H1 (cell line): Measurements from ENCODE around the gene OR8B2. TPM values are rescaled to one million over a fixed set of nuclear protein-coding genes. Genes with fewer than 3 reads are reported as not detected.

Experiments
- CTCF ChIA-PET: fragments of 300-600 bp; sonication (Branson Sonifier 250); formaldehyde crosslinking; loops from one replicate; lab custom pipeline; 2021; ENCODE audit not compliant: partially characterized antibody; lab: Charles Lee
- POLR2A ChIA-PET: fragments of 300-600 bp; sonication (Branson Sonifier 250); formaldehyde crosslinking; loops from one replicate; lab custom pipeline; 2021; ENCODE audit warnings: inconsistent platforms; ENCODE audit not compliant: partially characterized antibody; lab: Charles Lee
- DNase-seq, 2 experiments: peaks; one replicate each; pipeline versions ENCODE4 v3.0.0 to v3.0.0-alpha.2; 2010 to 2022; ENCODE audit warnings: low spot score in 2 of 2, low read depth in 1 of 2, mixed read lengths in 1 of 2
- FAIRE-seq: peaks from 2 replicates; lab custom pipeline; 2011; peaks lifted over from hg19 to GRCh38; lab: Jason Lieb, UNC
- H2AFZ ChIP-seq: 2 replicates; pipeline ENCODE4 v1.8.1; 2012; ENCODE audit warnings: low read length, inconsistent platforms
- H2AK5ac ChIP-seq: 2 replicates; pipeline ENCODE4 v1.6.1; 2013; ENCODE audit warnings: low read depth, low read length
- H2BK120ac ChIP-seq: replicated peaks from 2 replicates; pipeline ENCODE3; 2013; ENCODE audit warnings: low read depth, low read length, inconsistent platforms
- H2BK12ac ChIP-seq: 2 replicates; pipeline ENCODE4 v1.6.1; 2013; ENCODE audit warnings: low read depth, low read length
- H2BK15ac ChIP-seq: 2 replicates; pipeline ENCODE4 v1.6.1; 2013; ENCODE audit warnings: low read length
- H2BK20ac ChIP-seq: 2 replicates; pipeline ENCODE4 v1.6.1; 2013; ENCODE audit warnings: low read length
- H2BK5ac ChIP-seq: 2 replicates; pipeline ENCODE4 v1.6.1; 2013; ENCODE audit warnings: low read depth, low read length
- H3K14ac ChIP-seq: 2 replicates; pipeline ENCODE4 v1.6.1; 2013; ENCODE audit warnings: inconsistent platforms; ENCODE audit not compliant: insufficient read length
- H3K18ac ChIP-seq: 2 replicates; pipeline ENCODE4 v1.6.1; 2013; ENCODE audit warnings: low read length; ENCODE audit errors: extremely low read depth
- H3K23ac ChIP-seq: 2 replicates; pipeline ENCODE4 v1.6.1; 2013; ENCODE audit warnings: inconsistent platforms; ENCODE audit not compliant: insufficient read length
- H3K23me2 ChIP-seq: 2 replicates; pipeline ENCODE4 v1.6.1; 2013; ENCODE audit warnings: low read depth, low read length
- H3K27ac ChIP-seq: 2 replicates; pipeline ENCODE4 v1.6.1; 2011; ENCODE audit warnings: low read depth, low read length, inconsistent platforms
- H3K27me3 ChIP-seq, 4 experiments: replicated peaks in 1 of 4; 1 replicate in 1 of 4; 2 replicates in 3 of 4; pipeline versions ENCODE4 v1.6.1 to v1.8.1; 2011 to 2013; ENCODE audit warnings: low read length in 3 of 4, mild to moderate bottlenecking in 3 of 4, inconsistent platforms in 2 of 4, mixed read lengths in 2 of 4, moderate library complexity in 1 of 4; ENCODE audit not compliant: control insufficient read depth in 3 of 4, insufficient read depth in 3 of 4; ENCODE audit errors: extremely low read depth in 1 of 4
- H3K36me3 ChIP-seq, 4 experiments: 2 replicates each; pipeline versions ENCODE4 v1.6.1 to v1.8.1; 2011 to 2013; ENCODE audit warnings: mild to moderate bottlenecking in 4 of 4, low read length in 3 of 4, moderate library complexity in 2 of 4, control low read depth in 1 of 4, inconsistent platforms in 1 of 4; ENCODE audit not compliant: insufficient read depth in 4 of 4, control insufficient read depth in 2 of 4
- H3K4ac ChIP-seq: replicated peaks from 2 replicates; pipeline ENCODE3; 2013; ENCODE audit warnings: low read length, low read depth, mixed read lengths, inconsistent platforms; ENCODE audit not compliant: insufficient read length
- H3K4me1 ChIP-seq, 4 experiments: replicated peaks in 1 of 4; 1 replicate in 1 of 4; 2 replicates in 3 of 4; pipeline versions ENCODE4 v1.6.1 to v1.8.1; 2011 to 2013; ENCODE audit warnings: low read length in 3 of 4, inconsistent platforms in 2 of 4, mixed read lengths in 1 of 4; ENCODE audit not compliant: insufficient read depth in 4 of 4, control insufficient read depth in 3 of 4
- H3K4me2 ChIP-seq, 2 experiments: 2 replicates each; pipeline versions ENCODE4 v1.6.1 to v1.8.1; 2011 to 2013; ENCODE audit warnings: low read depth in 2 of 2, low read length in 2 of 2, control low read depth in 1 of 2, inconsistent platforms in 1 of 2, mild to moderate bottlenecking in 1 of 2; ENCODE audit not compliant: insufficient read depth in 1 of 2
- H3K4me3 ChIP-seq, 4 experiments: fragments of 200-600, 300-600 bp in 1 of 4; sonication (generic), shearing (Covaris generic), sonication (Bioruptor Twin) in 1 of 4; 2 replicates each; pipeline versions ENCODE4 v1.5.1 to v1.8.1; 2011 to 2016; ENCODE audit warnings: low read length in 4 of 4, low read depth in 3 of 4, control low read depth in 2 of 4, inconsistent platforms in 2 of 4, mild to moderate bottlenecking in 2 of 4, mixed read lengths in 1 of 4, moderate library complexity in 1 of 4; ENCODE audit not compliant: insufficient read depth in 2 of 4; ENCODE audit errors: extremely low read depth in 1 of 4
- H3K56ac ChIP-seq: replicated peaks from 2 replicates; pipeline ENCODE3; 2013; ENCODE audit warnings: low read depth, mild to moderate bottlenecking, mixed read lengths, low read length, inconsistent platforms; ENCODE audit not compliant: insufficient read length
- H3K79me1 ChIP-seq: 2 replicates; pipeline ENCODE4 v1.6.1; 2013; ENCODE audit warnings: low read depth, low read length, control low read depth
- H3K79me2 ChIP-seq, 2 experiments: 2 replicates each; pipeline versions ENCODE4 v1.6.1 to v1.8.1; 2012 to 2013; ENCODE audit warnings: low read length in 2 of 2, mild to moderate bottlenecking in 2 of 2, inconsistent platforms in 1 of 2; ENCODE audit not compliant: insufficient read depth in 2 of 2, control insufficient read depth in 1 of 2
- H3K9ac ChIP-seq, 4 experiments: replicated peaks in 1 of 4; 1 replicate in 1 of 4; 2 replicates in 3 of 4; pipeline versions ENCODE4 v1.6.1 to v1.8.1; 2011 to 2013; ENCODE audit warnings: low read depth in 3 of 4, low read length in 3 of 4, control low read depth in 2 of 4, mild to moderate bottlenecking in 2 of 4, moderate library complexity in 2 of 4, inconsistent platforms in 1 of 4; ENCODE audit errors: extremely low read depth in 1 of 4
- H3K9me3 ChIP-seq, 2 experiments: 2 replicates each; pipeline versions ENCODE4 v1.6.1 to v1.8.1; 2012 to 2013; ENCODE audit warnings: mild to moderate bottlenecking in 2 of 2, moderate library complexity in 2 of 2, control low read depth in 1 of 2, inconsistent platforms in 1 of 2, low read depth in 1 of 2, low read length in 1 of 2, mixed read lengths in 1 of 2; ENCODE audit not compliant: insufficient read depth in 2 of 2
- H4K20me1 ChIP-seq, 2 experiments: replicated peaks in 1 of 2; 2 replicates each; pipeline versions ENCODE3 to v1.8.1; 2011 to 2013; ENCODE audit warnings: inconsistent platforms in 2 of 2, low read length in 2 of 2, mild to moderate bottlenecking in 1 of 2; ENCODE audit not compliant: insufficient read depth in 2 of 2, control insufficient read depth in 1 of 2
- H4K5ac ChIP-seq: 2 replicates; pipeline ENCODE4 v1.6.1; 2013; ENCODE audit warnings: low read length, low read depth, mixed read lengths, inconsistent platforms; ENCODE audit not compliant: insufficient read length
- H4K8ac ChIP-seq: 2 replicates; pipeline ENCODE4 v1.8.0; 2013; ENCODE audit warnings: mild to moderate bottlenecking, moderate library complexity, low read length, inconsistent platforms; ENCODE audit not compliant: insufficient read depth; ENCODE audit errors: extremely low read depth
- H4K91ac ChIP-seq: replicated peaks from 2 replicates; pipeline ENCODE3; 2013; ENCODE audit warnings: low read length, mixed read lengths, inconsistent platforms; ENCODE audit not compliant: insufficient read length
- BACH1 ChIP-seq: IDR thresholded peaks from 2 replicates; pipeline ENCODE4 v1.6.1; 2012; ENCODE audit warnings: low read length, improper control_type of control experiment
- CBX8 ChIP-seq: fragments of 300-800, 300-1000 bp; sonication (generic); IDR thresholded peaks from 2 replicates; pipeline ENCODE4 v1.7.1; 2016; ENCODE audit warnings: low read depth, low read length, borderline replicate concordance
- CHD1 ChIP-seq: IDR thresholded peaks from 2 replicates; pipeline ENCODE4 v1.6.1; 2012; ENCODE audit warnings: low read depth, low read length, improper control_type of control experiment
- CHD2 ChIP-seq: IDR thresholded peaks from 2 replicates; pipeline ENCODE4 v1.6.1; 2012; ENCODE audit warnings: low read length, improper control_type of control experiment
- EGR1 ChIP-seq: IDR thresholded peaks from 2 replicates; pipeline ENCODE4 v1.6.1; 2011; ENCODE audit warnings: low read depth, low read length, borderline replicate concordance
- HDAC6 ChIP-seq: IDR thresholded peaks from one replicate; pipeline ENCODE4 v1.7.1; 2012; ENCODE audit warnings: low read depth, mild to moderate bottlenecking, inconsistent platforms, low read length, moderate library complexity
- KDM1A ChIP-seq: fragments of 200-600, 300-600 bp; sonication (generic); IDR thresholded peaks from 2 replicates; pipeline ENCODE4 v1.7.1; 2016; ENCODE audit warnings: mild to moderate bottlenecking, low read length, borderline replicate concordance
- KDM4A ChIP-seq: IDR thresholded peaks from one replicate; pipeline ENCODE4 v1.7.1; 2012; ENCODE audit warnings: low read depth, mild to moderate bottlenecking, moderate library complexity, low read length, inconsistent platforms; ENCODE audit not compliant: severe bottlenecking
- RXRA ChIP-seq: IDR thresholded peaks from 2 replicates; pipeline ENCODE4 v1.6.1; 2011; ENCODE audit warnings: low read depth, mild to moderate bottlenecking, low read length, moderate library complexity; ENCODE audit not compliant: insufficient read depth
- SAP30 ChIP-seq: fragments of 300-600 bp; sonication (generic); IDR thresholded peaks from 2 replicates; pipeline ENCODE4 v1.7.1; 2012; ENCODE audit warnings: low read length, moderate library complexity, mild to moderate bottlenecking, inconsistent platforms; ENCODE audit not compliant: insufficient read depth, insufficient replicate concordance
- SIN3A ChIP-seq, 2 experiments: IDR thresholded peaks in 1 of 2; conservative IDR thresholded peaks in 1 of 2; 2 replicates each; pipeline ENCODE4 v1.6.1; 2011 to 2012; ENCODE audit warnings: low read length in 2 of 2, improper control_type of control experiment in 1 of 2, low read depth in 1 of 2, mild to moderate bottlenecking in 1 of 2
- USF2 ChIP-seq: IDR thresholded peaks from 2 replicates; pipeline ENCODE4 v1.6.1; 2011; ENCODE audit warnings: low read length, improper control_type of control experiment
- WGBS, 2 experiments: shearing (Covaris generic) in 1 of 2; methylation state at CpG; one replicate each; pipeline versions ENCODE4 v1.1.6 to v1.1.7; 2013 to 2015; ENCODE audit warnings: low lambda C conversion rate in 2 of 2, mixed read lengths in 2 of 2, inconsistent platforms in 1 of 2, low coverage in 1 of 2, missing lambda C conversion rate in 1 of 2; ENCODE audit not compliant: insufficient replicate concordance in 2 of 2, insufficient coverage in 1 of 2, insufficient read length in 1 of 2; ENCODE audit errors: extremely low coverage in 1 of 2, missing lambda C conversion rate in 1 of 2; 5-methylcytosine and 5-hydroxymethylcytosine counted together
- polyA plus RNA-seq, 7 experiments: library from polyadenylated mRNA; depleted of rRNA in 3 of 7; stranded (reverse) in 5 of 7; unstranded in 2 of 7; fragments of >200 nt in 5 of 7; fragments of 200-250 nt in 2 of 7; gene quantifications; 1 replicate in 5 of 7; 2 replicates in 1 of 7; 4 replicates in 1 of 7; pipeline versions ENCODE4 v1.2.1 to v1.2.3, GENCODE V29; 2011 to 2013; ENCODE audit warnings: missing spikeins in 2 of 7, mixed read lengths in 2 of 7
- total RNA-seq: library from RNA; stranded (reverse); fragmentation: NEBNext Ultra II Directional; extraction: Animal tissue kit (Norgen Biotek cat#: 25700); gene quantifications from 2 replicates; pipeline ENCODE4 v1.2.1, GENCODE V29; 2021

OR8B2 gene
- total and polyA plus RNA-seq, 2 of the 8 experiments (the other 6 are each of a cell fraction or from before 2014, with no cell fraction given): not detected

GRCh38 chr11:124344346-124344745 is 40.0 kb downstream of the OR8B2 start:
- H3K14ac ChIP-seq: no peak overlapping the region
- CTCF ChIA-PET: interaction anchor here (1.2 kb wide), 1 partner anchor 28 kb away, joined by 3 read pairs; no protein-coding TSS in a partner anchor
- no peak overlapping the region for H4K8ac ChIP-seq
- H3K79me2 ChIP-seq: no peaks in the 10 kb centered on the region
- no peak overlapping the region for H2AK5ac ChIP-seq
- H3K18ac ChIP-seq: no peak overlapping the region
- POLR2A ChIA-PET: no interaction called here
- H3K4me2 ChIP-seq: no peak overlapping the region
- no peaks in the 10 kb centered on the region for H3K27me3 ChIP-seq
- no peak overlapping the region for H3K56ac ChIP-seq
- no peak overlapping the region for H2BK20ac ChIP-seq
- no peak for FAIRE-seq
- no peaks in the 10 kb centered on the region for H3K4me1 ChIP-seq
- 94% methylated on average over 5 of the region's 5 CpGs; no CpG with 5 or more reads in 1 of the 2 experiments for WGBS, 2 experiments
- DNase-seq: no peak
- H4K5ac ChIP-seq: no peak overlapping the region
- H4K20me1 ChIP-seq: no peaks in the 10 kb centered on the region
- H3K9me3 ChIP-seq: no peaks in the 10 kb centered on the region
- H2BK120ac ChIP-seq: no peak overlapping the region
- H3K4me3 ChIP-seq: no peak overlapping the region
- H3K36me3 ChIP-seq: no peaks in the 10 kb centered on the region
- no peaks in the 10 kb centered on the region for H3K23me2 ChIP-seq
- no peak overlapping the region for H2BK12ac ChIP-seq
- TF ChIP-seq KDM1A (no peak), RXRA (no peak), SIN3A (conservative IDR thresholded peaks at IDR 0.05 in 1 of 2, IDR thresholded peaks at IDR 0.05 in 1 of 2; ENCODE audit: low read depth in 1 of 2, low read length in 2 of 2) (no peak), CHD1 (no peak), BACH1 (no peak), KDM4A (no peak), CHD2 (no peak), EGR1 (no peak), CBX8 (no peak), HDAC6 (no peak), SAP30 (no peak), USF2 (no peak)
- H3K27ac ChIP-seq: no peak overlapping the region
- no peak overlapping the region for H2AFZ ChIP-seq
- H4K91ac ChIP-seq: no peak overlapping the region
- H3K4ac ChIP-seq: no peak overlapping the region
- no peak overlapping the region for H3K9ac ChIP-seq
- H3K79me1 ChIP-seq: no peaks in the 10 kb centered on the region
- no peak overlapping the region for H2BK15ac ChIP-seq
- H3K23ac ChIP-seq: no peak overlapping the region
- H2BK5ac ChIP-seq: no peak overlapping the region
